Smooth muscle cell (in vitro differentiated cells): ENCODE data around the gene ADAMTSL1. TPM values are rescaled to one million over a fixed set of nuclear protein-coding genes. Genes with fewer than 3 reads are reported as not detected.

Source experiments
- DNase-seq: peaks from one replicate; lab custom pipeline; 2025; ENCODE audit not compliant: unreplicated experiment; lab: John Stamatoyannopoulos, UW
- H2AFZ ChIP-seq: fragments of 200-600 bp; sonication (generic); 2 replicates; pipeline ENCODE4 v1.6.0; 2016; ENCODE audit warnings: antibody characterized with exemption, low read depth, mild to moderate bottlenecking
- H3F3A ChIP-seq: fragments of 200-600 bp; sonication (generic); 2 replicates; pipeline ENCODE4 v1.6.0; 2017; ENCODE audit warnings: antibody characterized with exemption, low read depth
- H3K27ac ChIP-seq: fragments of 200-600 bp; sonication (generic); 2 replicates; pipeline ENCODE4 v1.5.1; 2016; ENCODE audit warnings: low read depth, mild to moderate bottlenecking
- H3K27me3 ChIP-seq: fragments of 200-600 bp; sonication (generic); 2 replicates; pipeline ENCODE4 v1.6.1; 2016; ENCODE audit warnings: low read depth, mild to moderate bottlenecking
- H3K36me3 ChIP-seq: fragments of 200-600 bp; sonication (generic); 2 replicates; pipeline ENCODE4 v1.5.1; 2016; ENCODE audit warnings: low read depth
- H3K4me1 ChIP-seq: fragments of 200-600 bp; sonication (generic); 2 replicates; pipeline ENCODE4 v1.5.1; 2016; ENCODE audit warnings: low read depth
- H3K4me2 ChIP-seq: fragments of 200-600 bp; sonication (generic); 2 replicates; pipeline ENCODE4 v1.6.0; 2016; ENCODE audit warnings: mild to moderate bottlenecking
- H3K4me3 ChIP-seq: fragments of 200-600 bp; sonication (generic); 2 replicates; pipeline ENCODE4 v1.5.1; 2016; ENCODE audit warnings: mild to moderate bottlenecking
- H3K79me2 ChIP-seq: fragments of 200-600 bp; sonication (generic); 2 replicates; pipeline ENCODE4 v1.6.0; 2016; ENCODE audit warnings: low read depth, mild to moderate bottlenecking
- H3K9ac ChIP-seq: fragments of 200-600 bp; sonication (generic); 2 replicates; pipeline ENCODE4 v1.6.0; 2016; ENCODE audit warnings: low read depth
- H3K9me3 ChIP-seq: fragments of 200-600 bp; sonication (generic); replicated peaks from 2 replicates; pipeline ENCODE4 v1.5.1; 2016; ENCODE audit warnings: low read depth
- H4K20me1 ChIP-seq: fragments of 200-600 bp; sonication (generic); 2 replicates; pipeline ENCODE4 v1.6.0; 2016; ENCODE audit warnings: low read depth
- WGBS: methylation state at CpG from one replicate; pipeline ENCODE4 v1.1.7; 2016; ENCODE audit warnings: low lambda C conversion rate; 5-methylcytosine and 5-hydroxymethylcytosine counted together
- polyA plus RNA-seq: library from polyadenylated mRNA; unstranded; fragments of >200 nt; fragmentation: Nextera tagmentation; extraction: Ambion mirVana; gene quantifications from 2 replicates; pipeline ENCODE4 v1.2.1, GENCODE V29; 2016
- total RNA-seq: library from RNA; depleted of rRNA; stranded (reverse); fragments of >200 nt; gene quantifications from 2 replicates; pipeline ENCODE4 v1.2.3, GENCODE V29; 2014
- TF ChIP-seq, protein P1 (sequence below): fragments of 200-600 bp; sonication (generic); IDR thresholded peaks from 2 replicates; pipeline ENCODE4 v1.5.1; 2017; ENCODE audit warnings: borderline replicate concordance, mild to moderate bottlenecking, antibody characterized with exemption; ENCODE audit not compliant: insufficient read depth, poor library complexity, severe bottlenecking

Gene ADAMTSL1
- total and polyA plus RNA-seq, 2 experiments from 2014 or later = 4.3 to 4.4 TPM

DNA sequence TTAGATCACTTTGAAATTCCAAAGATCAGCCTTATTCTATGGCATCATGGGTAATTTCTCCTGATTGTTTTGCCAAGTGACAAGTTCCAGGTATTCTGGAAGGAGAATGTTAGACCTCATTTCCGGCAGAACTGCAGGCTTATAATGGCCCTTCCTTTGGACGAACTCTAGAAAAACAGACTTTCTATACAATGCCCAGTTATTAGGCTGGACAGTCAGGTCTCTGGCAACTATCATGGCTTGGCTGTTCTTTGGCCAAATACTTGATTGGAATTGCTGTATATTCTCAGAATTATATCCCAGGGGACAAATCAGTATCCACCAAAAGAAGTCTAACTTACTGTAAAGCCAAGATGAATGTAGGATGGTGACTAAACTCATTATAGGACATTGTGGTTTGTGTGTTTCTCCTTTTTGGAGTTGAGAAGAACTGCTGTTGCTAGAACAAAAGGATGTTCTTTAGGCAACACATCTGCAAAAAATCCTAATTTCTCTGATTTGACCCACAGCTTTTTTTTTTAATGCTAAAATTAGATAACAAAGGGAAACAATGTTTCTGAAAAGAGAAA is 69.0 kb downstream of the ADAMTSL1 start:
- H3K4me1 ChIP-seq = no peaks in the 10 kb centered on the region
- no peaks in the 10 kb centered on the region for H3K9me3 ChIP-seq
- H3K27ac ChIP-seq = no peak overlapping the region
- H2AFZ ChIP-seq = no peak overlapping the region
- 88% methylated on average over 2 of the region's 2 CpGs for WGBS
- DNase-seq = no peak
- no peaks in the 10 kb centered on the region for H3K79me2 ChIP-seq
- no peaks in the 10 kb centered on the region for H3K36me3 ChIP-seq
- H3K4me2 ChIP-seq = no peak overlapping the region
- no peaks in the 10 kb centered on the region for H3F3A ChIP-seq
- TF ChIP-seq, protein P1, sequence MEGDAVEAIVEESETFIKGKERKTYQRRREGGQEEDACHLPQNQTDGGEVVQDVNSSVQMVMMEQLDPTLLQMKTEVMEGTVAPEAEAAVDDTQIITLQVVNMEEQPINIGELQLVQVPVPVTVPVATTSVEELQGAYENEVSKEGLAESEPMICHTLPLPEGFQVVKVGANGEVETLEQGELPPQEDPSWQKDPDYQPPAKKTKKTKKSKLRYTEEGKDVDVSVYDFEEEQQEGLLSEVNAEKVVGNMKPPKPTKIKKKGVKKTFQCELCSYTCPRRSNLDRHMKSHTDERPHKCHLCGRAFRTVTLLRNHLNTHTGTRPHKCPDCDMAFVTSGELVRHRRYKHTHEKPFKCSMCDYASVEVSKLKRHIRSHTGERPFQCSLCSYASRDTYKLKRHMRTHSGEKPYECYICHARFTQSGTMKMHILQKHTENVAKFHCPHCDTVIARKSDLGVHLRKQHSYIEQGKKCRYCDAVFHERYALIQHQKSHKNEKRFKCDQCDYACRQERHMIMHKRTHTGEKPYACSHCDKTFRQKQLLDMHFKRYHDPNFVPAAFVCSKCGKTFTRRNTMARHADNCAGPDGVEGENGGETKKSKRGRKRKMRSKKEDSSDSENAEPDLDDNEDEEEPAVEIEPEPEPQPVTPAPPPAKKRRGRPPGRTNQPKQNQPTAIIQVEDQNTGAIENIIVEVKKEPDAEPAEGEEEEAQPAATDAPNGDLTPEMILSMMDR = no peak
- no peaks in the 10 kb centered on the region for H4K20me1 ChIP-seq
- no peak overlapping the region for H3K9ac ChIP-seq
- H3K27me3 ChIP-seq = no peaks in the 10 kb centered on the region
- H3K4me3 ChIP-seq = no peak overlapping the region

DNA sequence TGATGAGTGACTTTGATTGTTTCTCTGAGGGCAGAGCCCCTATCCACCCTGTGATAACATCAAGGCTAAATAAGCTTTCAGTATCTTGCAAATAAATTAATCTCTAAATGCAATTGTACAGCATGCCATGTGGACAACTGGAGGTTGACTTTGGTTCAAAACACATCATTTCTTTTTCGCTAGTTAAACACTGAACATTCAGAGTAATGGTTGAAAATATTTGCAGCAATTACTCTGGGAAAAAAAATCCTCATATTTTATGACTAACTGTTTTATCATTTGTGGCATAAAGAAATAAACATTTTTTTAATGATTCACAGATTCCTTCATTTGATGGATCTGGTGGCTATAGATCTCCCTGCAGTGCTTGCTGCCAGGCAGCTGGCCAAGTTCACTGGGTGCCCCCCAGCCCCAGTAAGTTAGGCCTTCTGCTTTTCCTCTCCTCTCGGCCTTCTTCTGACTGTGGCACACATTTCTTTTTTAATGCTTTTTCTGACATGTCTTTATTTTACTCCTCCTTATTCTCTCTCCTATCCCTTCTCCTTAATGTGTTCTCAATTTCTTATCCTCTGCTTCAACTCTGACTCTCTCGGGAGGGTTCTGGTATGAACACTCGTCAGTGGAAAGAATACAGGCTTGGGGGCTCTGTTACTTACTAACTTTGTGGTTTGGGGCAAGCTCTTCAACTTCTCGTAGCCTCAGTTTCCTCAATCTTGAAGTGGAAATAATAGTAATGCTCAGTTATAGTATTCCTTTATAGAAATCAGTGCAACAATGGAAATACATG is 69.6 kb downstream of the ADAMTSL1 start:
- Histone ChIP-seq H3K27ac (no peak overlapping the region), H3K79me2 (no peaks in the 10 kb centered on the region), H2AFZ (no peak overlapping the region)

DNA sequence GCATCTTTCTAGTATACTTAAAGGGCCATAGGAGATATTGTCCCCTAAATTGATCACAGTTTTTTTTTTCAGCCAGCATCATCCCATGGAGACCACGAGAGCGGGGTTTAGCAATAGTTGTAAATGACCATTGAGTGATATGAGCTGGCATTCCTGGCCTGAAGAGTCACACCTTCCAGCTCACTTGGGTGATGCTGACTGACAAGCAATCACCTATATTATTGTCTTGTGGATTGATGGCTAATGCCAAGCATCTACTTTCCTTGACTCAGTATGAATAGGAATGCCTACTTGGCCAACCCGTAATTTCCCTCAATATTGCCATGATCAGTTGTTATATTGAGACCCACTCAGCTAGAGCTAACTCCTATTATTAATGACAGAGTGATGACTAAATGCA is 70.5 kb downstream of the ADAMTSL1 start:
- WGBS = 98% methylated on average over 3 of the region's 3 CpGs
- Histone ChIP-seq H3K27me3 (no peaks in the 10 kb centered on the region), H4K20me1 (no peaks in the 10 kb centered on the region), H3K79me2 (no peaks in the 10 kb centered on the region), H3K9ac (no peak overlapping the region), H2AFZ (no peak overlapping the region), H3K9me3 (no peaks in the 10 kb centered on the region), H3F3A (no peaks in the 10 kb centered on the region), H3K4me1 (no peaks in the 10 kb centered on the region), H3K27ac (no peak overlapping the region), H3K36me3 (no peaks in the 10 kb centered on the region), H3K4me3 (no peak overlapping the region), H3K4me2 (no peak overlapping the region)
- DNase-seq = no peak
- TF ChIP-seq, protein P1 = no peak

More for the DNA sequence above, 69.6 kb downstream of the ADAMTSL1 start:
- Histone ChIP-seq H3K27me3 (no peaks in the 10 kb centered on the region), H3K4me2 (no peak overlapping the region), H3K36me3 (no peaks in the 10 kb centered on the region), H4K20me1 (no peaks in the 10 kb centered on the region), H3K9me3 (no peaks in the 10 kb centered on the region), H3F3A (no peaks in the 10 kb centered on the region), H3K4me1 (no peaks in the 10 kb centered on the region), H3K9ac (no peak overlapping the region), H3K4me3 (no peak overlapping the region)
- TF ChIP-seq, protein P1 = no peak
- DNase-seq = no peak
- 71% methylated on average over 5 of the region's 5 CpGs for WGBS
